ENCODE measurements around the gene GPR158.

GPR158 gene

GRCh38 chr10:25651534-25651933 is 476.7 kb downstream of the GPR158 start:
- Mint-ChIP-seq H3K4me1 (ENCODE audit: low read depth) (no peaks in the 10 kb centered on the region), H3K27ac (no peak overlapping the region), H3K27me3 (no peaks in the 10 kb centered on the region), H3K9me3 (no peaks in the 10 kb centered on the region), H3K4me3 (no peak overlapping the region), H3K36me3 (ENCODE audit: low read depth) (no peaks in the 10 kb centered on the region)
- intact Hi-C loops (cut with micrococcal nuclease) = no loop called here
